ENCODE measurements around the gene ENO2. TPM values are rescaled to one million over a fixed set of nuclear protein-coding genes. Genes with fewer than 3 reads are reported as not detected.

ENO2 gene
- total RNA-seq (2022; extraction: Qiagen RNA extraction) = 28.2 to 31.8 TPM (median 30.8 TPM) in 5 replicates

DNA sequence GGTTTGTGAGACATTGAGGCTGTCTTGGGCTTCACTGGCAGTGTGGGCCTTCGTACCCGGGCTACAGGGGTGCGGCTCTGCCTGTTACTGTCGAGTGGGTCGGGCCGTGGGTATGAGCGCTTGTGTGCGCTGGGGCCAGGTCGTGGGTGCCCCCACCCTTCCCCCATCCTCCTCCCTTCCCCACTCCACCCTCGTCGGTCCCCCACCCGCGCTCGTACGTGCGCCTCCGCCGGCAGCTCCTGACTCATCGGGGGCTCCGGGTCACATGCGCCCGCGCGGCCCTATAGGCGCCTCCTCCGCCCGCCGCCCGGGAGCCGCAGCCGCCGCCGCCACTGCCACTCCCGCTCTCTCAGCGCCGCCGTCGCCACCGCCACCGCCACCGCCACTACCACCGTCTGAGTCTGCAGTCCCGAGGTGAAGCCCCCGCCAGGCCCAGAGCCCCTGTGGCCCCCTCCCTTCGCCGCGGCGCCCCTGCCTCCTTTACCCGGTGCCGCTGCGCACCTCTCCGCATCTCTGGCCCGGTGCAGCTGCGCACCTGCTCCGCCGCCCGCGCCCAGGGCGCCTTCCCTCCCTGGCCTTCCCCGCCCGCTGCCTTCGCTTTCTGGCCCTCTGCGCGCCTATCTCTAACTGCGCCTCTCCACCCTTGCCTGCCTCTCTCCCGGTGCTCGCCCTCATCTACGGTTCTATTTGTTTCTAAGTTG, at the start of gene ENO2:
Gene ENO2 (plus strand): TSS at position 335 of the 701 bp plus-strand sequence. CDS start 1,253 bp downstream, outside the sequence.

DNA sequence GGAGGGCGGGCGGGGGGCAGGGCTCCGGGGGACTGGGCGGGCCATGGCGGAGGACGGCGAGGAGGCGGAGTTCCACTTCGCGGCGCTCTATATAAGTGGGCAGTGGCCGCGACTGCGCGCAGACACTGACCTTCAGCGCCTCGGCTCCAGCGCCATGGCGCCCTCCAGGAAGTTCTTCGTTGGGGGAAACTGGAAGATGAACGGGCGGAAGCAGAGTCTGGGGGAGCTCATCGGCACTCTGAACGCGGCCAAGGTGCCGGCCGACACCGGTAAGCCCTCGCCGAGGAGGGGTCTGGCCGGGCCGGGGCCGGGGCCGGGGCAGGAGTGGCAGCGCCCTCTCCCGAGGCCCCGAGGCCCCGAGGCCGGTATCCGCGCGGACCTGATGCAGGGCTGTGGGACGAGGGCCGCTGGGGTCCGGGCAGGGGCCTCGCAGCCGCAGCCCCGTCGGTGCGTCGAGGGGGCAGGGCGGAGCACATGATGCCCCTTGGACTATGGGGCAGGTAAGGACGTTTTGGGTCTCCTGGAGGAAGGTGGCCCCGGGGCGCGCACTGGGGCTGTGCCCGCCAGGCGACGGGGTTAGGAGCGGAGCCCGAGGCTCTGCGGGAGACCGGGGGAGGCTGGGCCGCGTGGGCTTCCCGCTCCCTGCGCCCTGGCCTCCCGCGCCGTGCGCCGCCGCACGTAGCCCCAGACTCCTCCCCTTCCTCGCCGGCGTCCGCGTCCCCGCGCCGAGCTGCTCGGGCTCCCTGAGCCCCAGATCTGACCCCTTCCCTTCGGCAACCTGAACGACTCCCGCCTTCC, 46.8 kb upstream of the ENO2 start, which contains the start of gene TPI1:
Gene TPI1 (plus strand): TSS at position 119 of the 798 bp plus-strand sequence. CDS start 36 bp downstream, at position 155.

DNA sequence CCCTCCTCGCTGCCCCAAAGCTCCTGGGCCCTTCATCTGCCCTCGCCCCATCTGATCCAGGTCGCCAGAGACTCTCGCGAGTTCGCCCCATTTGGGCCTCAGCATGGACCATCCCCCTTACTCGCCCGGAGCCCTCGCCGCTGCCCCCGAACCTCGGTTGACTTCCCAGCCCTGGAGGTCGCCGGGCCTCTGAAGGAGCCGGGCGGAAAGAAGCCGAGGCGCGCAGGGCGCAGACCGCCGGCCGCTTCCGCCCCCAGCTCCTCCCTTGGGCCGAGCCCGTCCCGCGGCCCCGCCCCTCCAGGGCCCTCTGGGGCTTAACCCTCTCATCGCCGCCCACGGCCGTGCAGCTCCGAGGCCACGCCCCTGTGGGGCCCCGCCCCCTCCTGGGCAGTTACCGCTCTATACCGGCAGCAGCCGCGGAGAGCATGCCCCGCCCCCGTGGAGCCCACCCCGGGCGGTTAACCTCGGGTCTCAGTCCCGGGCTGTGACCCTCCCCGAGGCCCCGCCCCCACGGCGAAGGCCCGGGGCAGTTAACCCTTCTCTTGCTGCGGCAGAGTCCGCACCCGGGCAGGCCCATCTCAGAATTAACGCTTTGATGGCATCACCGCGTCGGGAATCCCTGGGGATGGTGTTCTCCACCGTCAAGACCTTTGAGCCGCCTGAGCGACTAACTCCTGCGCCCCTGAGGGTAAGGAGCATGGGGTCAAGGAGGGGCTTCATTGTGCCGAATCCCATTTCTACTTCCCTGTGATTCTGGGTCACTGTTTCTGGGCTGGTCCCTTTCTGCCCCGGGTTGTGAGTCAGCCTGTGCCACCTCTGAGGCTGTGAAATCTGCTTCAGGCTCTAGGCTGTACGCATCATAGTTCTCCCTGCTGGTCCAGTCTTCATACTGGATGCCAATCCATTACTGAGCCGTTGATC, 41.0 kb upstream of the ENO2 start, which contains the start of gene SPSB2:
Gene SPSB2 (minus strand): TSS at position 210 of the 921 bp plus-strand sequence. CDS start 402 bp downstream, outside the sequence.

DNA sequence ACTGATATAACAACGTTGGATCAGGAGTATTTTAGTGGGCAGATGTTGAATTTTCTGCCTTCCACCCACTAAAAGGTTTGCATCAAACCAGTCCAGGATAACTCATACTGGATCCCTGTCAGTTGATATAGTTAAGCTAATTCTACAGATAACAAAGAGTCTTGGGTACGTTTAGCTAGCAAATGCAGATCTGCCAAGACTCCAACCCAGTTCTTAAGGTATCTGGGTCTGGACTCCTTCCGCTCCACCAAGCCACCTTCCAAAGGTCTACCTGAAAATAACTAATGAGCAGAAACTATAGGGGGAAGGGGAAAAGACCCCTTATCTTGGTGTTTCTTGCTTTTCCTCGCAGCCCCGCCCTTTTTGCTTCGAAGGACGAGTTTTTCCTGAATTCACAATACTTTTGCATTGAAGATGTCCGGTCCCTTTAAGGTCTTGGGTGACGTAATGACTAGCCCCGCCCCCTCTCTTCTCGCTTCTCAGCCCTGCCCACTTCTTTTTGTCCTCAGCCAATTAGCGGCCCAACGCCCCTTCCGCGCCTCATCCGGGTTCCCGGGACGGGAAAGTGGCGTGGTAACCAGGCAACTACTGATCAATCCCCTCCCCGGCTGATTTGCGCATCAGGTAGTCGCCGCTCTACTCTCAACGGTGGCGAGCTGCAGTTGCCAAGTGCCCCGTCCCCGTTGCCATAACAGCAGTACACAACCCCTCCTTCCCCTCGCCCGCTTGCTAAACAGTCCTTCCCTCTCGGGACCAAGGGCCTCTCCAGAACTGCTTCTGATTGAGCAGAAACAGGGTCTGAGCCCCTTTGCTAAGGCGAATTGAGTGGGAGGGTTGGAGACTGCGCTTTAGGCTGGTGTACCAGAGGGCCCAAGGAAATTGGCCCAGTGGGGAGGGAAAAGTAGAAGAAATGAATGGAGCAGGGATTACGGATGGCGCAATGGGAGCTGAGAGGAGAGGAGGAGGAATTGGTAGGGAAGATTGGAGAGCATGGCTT, 9.8 kb upstream of the ENO2 start, which contains the start of gene LRRC23:
Gene LRRC23 (plus strand): TSS at position 543 of the 997 bp plus-strand sequence. CDS start 812 bp downstream, outside the sequence.

DNA sequence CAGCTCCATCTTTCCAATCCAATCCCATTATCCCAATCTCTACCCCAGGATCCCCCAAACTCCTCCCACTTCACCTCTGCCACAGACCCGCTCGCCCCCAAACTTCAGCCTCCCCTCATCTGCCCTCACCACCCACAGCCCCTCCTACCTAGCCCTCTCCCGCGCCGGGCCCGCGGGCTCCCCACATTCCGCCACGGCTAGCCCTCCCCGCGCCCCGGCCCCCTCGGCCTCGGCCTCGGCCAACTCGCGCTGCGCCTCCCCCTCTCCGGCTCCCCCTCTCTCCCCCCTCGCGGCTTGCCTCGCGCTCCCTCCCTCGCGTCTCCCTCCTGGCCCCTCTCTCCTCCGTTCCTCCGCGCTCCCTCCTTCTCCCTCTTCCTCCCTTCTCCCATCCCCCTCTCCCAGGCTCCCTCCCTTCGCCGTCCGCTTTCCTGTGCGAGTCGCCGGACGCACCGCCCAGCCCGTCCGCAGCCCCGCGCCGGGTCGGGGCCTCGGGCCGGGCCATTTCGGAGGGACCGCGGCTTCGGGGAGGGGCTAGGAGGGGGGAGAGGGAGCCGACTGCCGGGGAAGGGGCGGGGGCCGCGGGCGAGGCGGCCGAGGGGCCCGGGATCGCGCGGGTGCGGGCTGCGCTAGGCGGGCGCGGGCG, 13.1 kb downstream of the ENO2 start, which contains the start of gene ATN1:
Gene ATN1 (plus strand): TSS at position 581 of the 643 bp plus-strand sequence. CDS start 6,043 bp downstream, outside the sequence.

DNA sequence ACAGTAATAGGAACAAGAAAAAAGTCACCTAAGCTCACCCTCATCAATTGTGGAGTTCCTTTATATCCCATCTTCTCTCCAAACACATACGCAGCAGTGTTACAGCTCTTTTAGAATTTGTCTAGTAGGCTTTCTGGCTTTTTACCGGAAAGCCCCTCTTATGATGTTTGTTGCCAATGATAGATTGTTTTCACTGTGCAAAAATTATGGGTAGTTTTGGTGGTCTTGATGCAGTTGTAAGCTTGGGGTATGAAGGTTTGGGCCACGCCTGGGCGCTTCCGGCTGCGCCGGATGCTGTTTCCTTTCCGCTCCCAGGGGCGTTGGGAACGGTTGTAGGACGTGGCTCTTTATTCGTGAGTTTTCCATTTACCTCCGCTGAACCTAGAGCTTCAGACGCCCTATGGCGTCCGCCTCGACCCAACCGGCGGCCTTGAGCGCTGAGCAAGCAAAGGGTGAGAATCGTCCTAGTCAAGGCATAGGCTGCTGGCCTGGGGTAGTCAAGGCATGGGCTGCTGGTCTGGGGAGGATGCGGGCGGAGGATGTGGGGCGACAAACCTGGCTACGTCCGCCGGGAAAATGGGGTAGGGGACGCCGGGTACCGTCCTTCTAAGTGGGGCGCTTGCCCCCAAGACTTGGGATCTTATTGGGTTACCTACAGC, 29.5 kb downstream of the ENO2 start, which contains the start of the genes C12orf57 and RNU7-1:
Gene C12orf57 (plus strand): TSS at position 301 of the 659 bp plus-strand sequence. CDS start 100 bp downstream, at position 401.
Gene RNU7-1 (plus strand): TSS at position 95 of the 659 bp plus-strand sequence.

DNA sequence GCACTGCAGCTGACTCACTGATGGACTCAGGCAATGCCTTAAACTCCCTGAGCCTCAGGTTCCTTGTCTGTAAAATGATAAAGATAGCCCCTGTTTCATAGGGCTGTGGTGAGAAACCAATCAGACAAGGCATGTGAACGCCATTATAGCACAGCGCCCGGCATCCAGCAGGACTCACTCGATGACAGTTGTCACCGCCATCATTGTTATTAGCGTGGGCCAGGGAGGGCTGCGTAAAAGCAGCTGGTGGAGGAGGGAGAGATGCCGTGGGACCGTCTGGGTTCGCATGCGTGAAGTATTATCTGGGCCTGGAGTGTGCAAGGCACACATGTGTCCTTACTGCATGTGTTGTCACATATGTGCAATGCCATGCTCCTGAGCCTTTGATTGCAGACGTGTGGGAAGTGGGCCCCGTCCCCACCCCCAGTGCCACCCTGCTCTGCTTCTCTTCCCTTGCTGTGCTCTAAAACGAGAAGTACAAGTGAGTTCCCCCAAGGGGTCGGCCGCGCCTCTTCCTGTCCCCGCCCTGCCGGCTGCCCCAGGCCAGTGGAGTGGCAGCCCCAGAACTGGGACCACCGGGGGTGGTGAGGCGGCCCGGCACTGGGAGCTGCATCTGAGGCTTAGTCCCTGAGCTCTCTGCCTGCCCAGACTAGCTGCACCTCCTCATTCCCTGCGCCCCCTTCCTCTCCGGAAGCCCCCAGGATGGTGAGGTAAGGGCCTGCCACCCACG, 36.6 kb downstream of the ENO2 start, which contains the start of gene PTPN6:
Gene PTPN6 (plus strand): TSS at position 546 of the 730 bp plus-strand sequence. CDS start 157 bp downstream, at position 703.

Other genes starting within 250 kb of the ENO2 start
- 49.3 to 61.4 TPM (median 58.0 TPM) in 5 replicates for gene ZNF384, start 225.2 kb upstream of the ENO2 start, total RNA-seq (2022; extraction: Qiagen RNA extraction)
- 0.56 to 1.0 TPM (median 0.96 TPM) in 5 replicates for gene PIANP, start 213.8 kb upstream of the ENO2 start, total RNA-seq (2022; extraction: Qiagen RNA extraction)
- gene COPS7A, start 190.5 kb upstream of the ENO2 start, total RNA-seq (2022; extraction: Qiagen RNA extraction) = 46.5 to 53.0 TPM (median 52.7 TPM) in 5 replicates
- 252 to 307 TPM (median 297 TPM) in 5 replicates for gene MLF2, start 161.4 kb upstream of the ENO2 start, total RNA-seq (2022; extraction: Qiagen RNA extraction)
- 661 to 1,016 TPM (median 1,000 TPM) in 5 replicates for gene PTMS, start 148.2 kb upstream of the ENO2 start, total RNA-seq (2022; extraction: Qiagen RNA extraction)
- gene LAG3, start 142.1 kb upstream of the ENO2 start, total RNA-seq (2022; extraction: Qiagen RNA extraction) = 0.56 to 1.7 TPM (median 1.3 TPM) in 5 replicates
- gene CD4, start 125.1 kb upstream of the ENO2 start, total RNA-seq (2022; extraction: Qiagen RNA extraction) = not detected in 5 replicates
- 0.29 to 0.64 TPM (median 0.41 TPM) in 5 replicates for gene GPR162, start 92.8 kb upstream of the ENO2 start, total RNA-seq (2022; extraction: Qiagen RNA extraction)
- gene P3H3, start 86.2 kb upstream of the ENO2 start, total RNA-seq (2022; extraction: Qiagen RNA extraction) = 19.9 to 28.7 TPM (median 24.8 TPM) in 5 replicates
- 0.59 to 2.3 TPM (median 1.5 TPM) in 5 replicates for gene GNB3, start 73.7 kb upstream of the ENO2 start, total RNA-seq (2022; extraction: Qiagen RNA extraction)
- 66.7 to 77.6 TPM (median 68.2 TPM) in 5 replicates for gene CDCA3, start 63.3 kb upstream of the ENO2 start, total RNA-seq (2022; extraction: Qiagen RNA extraction)
- 75.1 to 101 TPM (median 89.8 TPM) in 5 replicates for gene USP5, start 62.4 kb upstream of the ENO2 start, total RNA-seq (2022; extraction: Qiagen RNA extraction)
- 1,541 to 1,693 TPM (median 1,645 TPM) in 5 replicates for gene TPI1, start 47.0 kb upstream of the ENO2 start, total RNA-seq (2022; extraction: Qiagen RNA extraction)
- 26.1 to 33.1 TPM (median 31.8 TPM) in 5 replicates for gene SPSB2, start 41.3 kb upstream of the ENO2 start, total RNA-seq (2022; extraction: Qiagen RNA extraction)
- 16.4 to 19.6 TPM (median 17.6 TPM) in 5 replicates for gene LRRC23, start 9.8 kb upstream of the ENO2 start, total RNA-seq (2022; extraction: Qiagen RNA extraction)
- 38.8 to 85.5 TPM (median 83.0 TPM) in 5 replicates for gene ATN1, start 13.4 kb downstream of the ENO2 start, total RNA-seq (2022; extraction: Qiagen RNA extraction)
- not detected in 5 replicates for gene RNU7-1, start 29.2 kb downstream of the ENO2 start, total RNA-seq (2022; extraction: Qiagen RNA extraction)
- 252 to 292 TPM (median 272 TPM) in 5 replicates for gene C12orf57, start 29.4 kb downstream of the ENO2 start, total RNA-seq (2022; extraction: Qiagen RNA extraction)
- 6.6 to 14.6 TPM (median 11.5 TPM) in 5 replicates for gene PTPN6, start 36.8 kb downstream of the ENO2 start, total RNA-seq (2022; extraction: Qiagen RNA extraction)
- 294 to 330 TPM (median 316 TPM) in 5 replicates for gene PHB2, start 56.1 kb downstream of the ENO2 start, total RNA-seq (2022; extraction: Qiagen RNA extraction)
- 54.7 to 69.8 TPM (median 56.2 TPM) in 5 replicates for gene EMG1, start 56.3 kb downstream of the ENO2 start, total RNA-seq (2022; extraction: Qiagen RNA extraction)
- gene LPCAT3, start 103.9 kb downstream of the ENO2 start, total RNA-seq (2022; extraction: Qiagen RNA extraction) = 27.2 to 32.0 TPM (median 29.9 TPM) in 5 replicates
- gene C1S, start 146.1 kb downstream of the ENO2 start, total RNA-seq (2022; extraction: Qiagen RNA extraction) = 41.7 to 58.5 TPM (median 47.4 TPM) in 5 replicates
- gene C1R, start 177.9 kb downstream of the ENO2 start, total RNA-seq (2022; extraction: Qiagen RNA extraction) = 29.1 to 42.2 TPM (median 30.1 TPM) in 5 replicates
- gene C1RL, start 194.6 kb downstream of the ENO2 start, total RNA-seq (2022; extraction: Qiagen RNA extraction) = 11.7 to 15.7 TPM (median 13.7 TPM) in 5 replicates
- 0.08 to 0.14 TPM in 2 of 5 replicates, not detected in the others for gene RBP5, start 214.3 kb downstream of the ENO2 start, total RNA-seq (2022; extraction: Qiagen RNA extraction)
- 8.5 to 16.6 TPM (median 14.8 TPM) in 5 replicates for gene CLSTN3, start 215.8 kb downstream of the ENO2 start, total RNA-seq (2022; extraction: Qiagen RNA extraction)

Measured in A549 treated with dexamethasone at 1 μM for 4 hours (cell line).